ENCODE results near the gene ANKRD13B. TPM values are rescaled to one million over a fixed set of nuclear protein-coding genes. Genes with fewer than 3 reads are reported as not detected.

Gene ANKRD13B
- total and polyA plus RNA-seq, 2 of the 13 experiments (the other 11 are each of a cell fraction or from before 2014, with no cell fraction given): 1.7 to 1.8 TPM

DNA sequence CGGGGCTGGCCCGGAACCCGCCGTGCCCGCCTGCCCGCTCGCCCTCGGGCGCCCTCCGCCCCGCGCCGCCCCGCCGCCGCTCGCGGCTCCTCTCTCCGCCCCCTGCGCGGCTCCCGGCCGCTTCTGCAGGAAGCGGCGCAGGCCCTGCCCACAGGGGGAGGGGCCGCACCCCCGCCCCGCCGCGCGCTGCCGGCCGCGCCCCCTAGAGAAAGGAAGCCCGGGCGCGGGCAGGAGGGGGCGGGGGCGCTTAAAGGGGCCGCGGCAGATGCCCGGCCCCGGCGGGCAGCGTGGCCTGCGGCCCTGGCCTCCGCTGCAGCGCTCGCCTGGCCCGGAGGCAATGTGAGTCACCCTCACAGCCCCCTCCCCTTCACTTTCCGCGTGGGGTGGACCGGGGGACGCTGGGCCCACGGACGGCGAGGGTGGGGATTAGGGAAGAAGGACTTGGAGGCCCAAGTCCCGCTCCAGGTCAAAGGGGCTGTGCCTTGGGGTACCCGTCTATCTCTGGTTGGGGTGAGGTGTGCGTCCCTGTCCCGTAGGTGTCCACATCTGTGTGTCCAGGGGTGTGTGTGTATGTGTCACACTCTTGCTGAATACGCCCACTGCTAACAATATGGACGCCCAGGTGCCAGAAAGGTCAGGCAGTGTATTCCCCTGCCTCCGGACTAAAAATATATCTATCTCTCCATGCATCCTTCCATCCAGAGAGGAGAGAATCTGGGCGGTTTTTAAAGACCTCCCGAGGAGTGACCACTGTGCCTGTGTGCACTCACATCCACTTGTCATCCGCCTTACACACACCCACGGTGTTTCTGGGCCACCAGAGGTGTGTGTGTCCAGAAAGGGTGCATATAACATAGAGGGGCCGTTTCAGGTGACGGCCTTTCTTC is 3.2 kb upstream of the ANKRD13B start, which contains the start of gene GIT1 (continued):
- TF ChIP-seq ARHGAP35 (CRISPR knock-in tag; IDR thresholded peaks at IDR 0.05; ENCODE audit: borderline replicate concordance): no peak; the same call in 1 of the 2 replicates
- no peak for TF ChIP-seq ATRX (CRISPR knock-in tag; IDR thresholded peaks at IDR 0.05; ENCODE audit: borderline replicate concordance)
- TF ChIP-seq EZH2 (conservative IDR thresholded peaks at IDR 0.05; ENCODE audit: low read depth, low read length): no peak
- TF ChIP-seq, protein P1, sequence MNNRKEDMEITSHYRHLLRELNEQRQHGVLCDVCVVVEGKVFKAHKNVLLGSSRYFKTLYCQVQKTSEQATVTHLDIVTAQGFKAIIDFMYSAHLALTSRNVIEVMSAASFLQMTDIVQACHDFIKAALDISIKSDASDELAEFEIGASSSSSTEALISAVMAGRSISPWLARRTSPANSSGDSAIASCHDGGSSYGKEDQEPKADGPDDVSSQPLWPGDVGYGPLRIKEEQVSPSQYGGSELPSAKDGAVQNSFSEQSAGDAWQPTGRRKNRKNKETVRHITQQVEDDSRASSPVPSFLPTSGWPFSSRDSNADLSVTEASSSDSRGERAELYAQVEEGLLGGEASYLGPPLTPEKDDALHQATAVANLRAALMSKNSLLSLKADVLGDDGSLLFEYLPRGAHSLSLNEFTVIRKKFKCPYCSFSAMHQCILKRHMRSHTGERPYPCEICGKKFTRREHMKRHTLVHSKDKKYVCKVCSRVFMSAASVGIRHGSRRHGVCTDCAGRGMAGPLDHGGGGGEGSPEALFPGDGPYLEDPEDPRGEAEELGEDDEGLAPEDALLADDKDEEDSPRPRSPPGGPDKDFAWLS (CRISPR knock-in tag; IDR thresholded peaks at IDR 0.05; ENCODE audit: borderline replicate concordance): no peak
- peak; percentile 45 for TF ChIP-seq TBX2 (CRISPR knock-in tag; IDR thresholded peaks at IDR 0.05; ENCODE audit: borderline replicate concordance)
- TF ChIP-seq ZFAT (CRISPR knock-in tag; conservative IDR thresholded peaks at IDR 0.05): no peak
- TF ChIP-seq ZNF605 (CRISPR knock-in tag; IDR thresholded peaks at IDR 0.05): no peak
- TF ChIP-seq, protein P2, sequence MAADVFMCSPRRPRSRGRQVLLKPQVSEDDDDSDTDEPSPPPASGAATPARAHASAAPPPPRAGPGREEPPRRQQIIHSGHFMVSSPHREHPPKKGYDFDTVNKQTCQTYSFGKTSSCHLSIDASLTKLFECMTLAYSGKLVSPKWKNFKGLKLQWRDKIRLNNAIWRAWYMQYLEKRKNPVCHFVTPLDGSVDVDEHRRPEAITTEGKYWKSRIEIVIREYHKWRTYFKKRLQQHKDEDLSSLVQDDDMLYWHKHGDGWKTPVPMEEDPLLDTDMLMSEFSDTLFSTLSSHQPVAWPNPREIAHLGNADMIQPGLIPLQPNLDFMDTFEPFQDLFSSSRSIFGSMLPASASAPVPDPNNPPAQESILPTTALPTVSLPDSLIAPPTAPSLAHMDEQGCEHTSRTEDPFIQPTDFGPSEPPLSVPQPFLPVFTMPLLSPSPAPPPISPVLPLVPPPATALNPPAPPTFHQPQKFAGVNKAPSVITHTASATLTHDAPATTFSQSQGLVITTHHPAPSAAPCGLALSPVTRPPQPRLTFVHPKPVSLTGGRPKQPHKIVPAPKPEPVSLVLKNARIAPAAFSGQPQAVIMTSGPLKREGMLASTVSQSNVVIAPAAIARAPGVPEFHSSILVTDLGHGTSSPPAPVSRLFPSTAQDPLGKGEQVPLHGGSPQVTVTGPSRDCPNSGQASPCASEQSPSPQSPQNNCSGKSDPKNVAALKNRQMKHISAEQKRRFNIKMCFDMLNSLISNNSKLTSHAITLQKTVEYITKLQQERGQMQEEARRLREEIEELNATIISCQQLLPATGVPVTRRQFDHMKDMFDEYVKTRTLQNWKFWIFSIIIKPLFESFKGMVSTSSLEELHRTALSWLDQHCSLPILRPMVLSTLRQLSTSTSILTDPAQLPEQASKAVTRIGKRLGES (CRISPR knock-in tag; IDR thresholded peaks at IDR 0.05; ENCODE audit: borderline replicate concordance): no peak
- TF ChIP-seq, protein P3, sequence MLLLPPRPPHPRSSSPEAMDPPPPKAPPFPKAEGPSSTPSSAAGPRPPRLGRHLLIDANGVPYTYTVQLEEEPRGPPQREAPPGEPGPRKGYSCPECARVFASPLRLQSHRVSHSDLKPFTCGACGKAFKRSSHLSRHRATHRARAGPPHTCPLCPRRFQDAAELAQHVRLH (CRISPR knock-in tag; IDR thresholded peaks at IDR 0.05; ENCODE audit: borderline replicate concordance, low read depth): no peak
- 0 out of 2 replicates have a peak, but pooled peaks have one; percentile 17 for TF ChIP-seq ZNF343 (CRISPR knock-in tag; IDR thresholded peaks at IDR 0.05)
- no peak for TF ChIP-seq ZSCAN22 (CRISPR knock-in tag; IDR thresholded peaks at IDR 0.05)
- no peak for TF ChIP-seq KMT2B (CRISPR knock-in tag; IDR thresholded peaks at IDR 0.05)
- no peak for TF ChIP-seq ZMYM4 (CRISPR knock-in tag; IDR thresholded peaks at IDR 0.05)
- no peak for TF ChIP-seq ZNF282 (IDR thresholded peaks at IDR 0.05; ENCODE audit: partially characterized antibody)
- TF ChIP-seq, protein P4, sequence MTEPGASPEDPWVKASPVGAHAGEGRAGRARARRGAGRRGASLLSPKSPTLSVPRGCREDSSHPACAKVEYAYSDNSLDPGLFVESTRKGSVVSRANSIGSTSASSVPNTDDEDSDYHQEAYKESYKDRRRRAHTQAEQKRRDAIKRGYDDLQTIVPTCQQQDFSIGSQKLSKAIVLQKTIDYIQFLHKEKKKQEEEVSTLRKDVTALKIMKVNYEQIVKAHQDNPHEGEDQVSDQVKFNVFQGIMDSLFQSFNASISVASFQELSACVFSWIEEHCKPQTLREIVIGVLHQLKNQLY (CRISPR knock-in tag; IDR thresholded peaks at IDR 0.05): no peak
- peak; percentile 63 for TF ChIP-seq ZFX (CRISPR knock-in tag; IDR thresholded peaks at IDR 0.05; ENCODE audit: low read depth)
- no peak for TF ChIP-seq HDAC2 (CRISPR knock-in tag; IDR thresholded peaks at IDR 0.05)

Measured in HepG2 (cell line).